Left ventricle myocardium inferior (tissue), 1 donor: ENCODE data around the gene RBM17. TPM values are rescaled to one million over a fixed set of nuclear protein-coding genes. Genes with fewer than 3 reads are reported as not detected.
A peak's percentile ranks its signal among the peaks of the same experiment; 100 is the strongest.

Experiments
- DNase-seq: peaks from one replicate; pipeline ENCODE4 v3.0.0-alpha.2; 2020
- H3K27ac ChIP-seq: fragments of 200-600 bp; replicated peaks from 2 replicates; pipeline ENCODE4 v1.8.0; 2021
- H3K27me3 ChIP-seq: fragments of 200-600 bp; 2 replicates; pipeline ENCODE4 v1.8.0; 2021; ENCODE audit warnings: low read depth
- H3K36me3 ChIP-seq: fragments of 200-600 bp; 2 replicates; pipeline ENCODE4 v1.8.0; 2021
- H3K4me1 ChIP-seq: fragments of 200-600 bp; 2 replicates; pipeline ENCODE4 v1.8.0; 2021
- H3K4me3 ChIP-seq: fragments of 200-600 bp; 2 replicates; pipeline ENCODE4 v1.8.0; 2021; ENCODE audit warnings: mild to moderate bottlenecking, moderate library complexity
- H3K9me3 ChIP-seq: fragments of 200-600 bp; replicated peaks from 2 replicates; pipeline ENCODE4 v1.8.0; 2021
- intact Hi-C: fragments of 100-400 bp; cut with micrococcal nuclease; formaldehyde crosslinking; loops from one replicate; pipeline ENCODE4 v1.11.0; 2022
- total RNA-seq: library from RNA; stranded (reverse); fragmentation: NEBNext Ultra II Directional; extraction: Animal tissue kit (Norgen Biotek cat#: 25700); gene quantifications from one replicate; pipeline ENCODE4 v1.2.1, GENCODE V29; 2021
- TF ChIP-seq, protein P1 (sequence below): fragments of 200-600 bp; IDR thresholded peaks from 2 replicates; pipeline ENCODE4 v1.8.0; 2021; ENCODE audit warnings: antibody characterized with exemption, mild to moderate bottlenecking, borderline replicate concordance
- donor health status: DM: no; HTN: yes; CAD: no; lungs with severe emphysema.

The RBM17 gene
- total RNA-seq, 1 donor from 2014 or later: 56.1 TPM

GRCh38 chr10:6071181-6072175 is 17.4 kb upstream of the RBM17 start:
- H3K4me3 ChIP-seq: no peak overlapping the region
- TF ChIP-seq, protein P1, sequence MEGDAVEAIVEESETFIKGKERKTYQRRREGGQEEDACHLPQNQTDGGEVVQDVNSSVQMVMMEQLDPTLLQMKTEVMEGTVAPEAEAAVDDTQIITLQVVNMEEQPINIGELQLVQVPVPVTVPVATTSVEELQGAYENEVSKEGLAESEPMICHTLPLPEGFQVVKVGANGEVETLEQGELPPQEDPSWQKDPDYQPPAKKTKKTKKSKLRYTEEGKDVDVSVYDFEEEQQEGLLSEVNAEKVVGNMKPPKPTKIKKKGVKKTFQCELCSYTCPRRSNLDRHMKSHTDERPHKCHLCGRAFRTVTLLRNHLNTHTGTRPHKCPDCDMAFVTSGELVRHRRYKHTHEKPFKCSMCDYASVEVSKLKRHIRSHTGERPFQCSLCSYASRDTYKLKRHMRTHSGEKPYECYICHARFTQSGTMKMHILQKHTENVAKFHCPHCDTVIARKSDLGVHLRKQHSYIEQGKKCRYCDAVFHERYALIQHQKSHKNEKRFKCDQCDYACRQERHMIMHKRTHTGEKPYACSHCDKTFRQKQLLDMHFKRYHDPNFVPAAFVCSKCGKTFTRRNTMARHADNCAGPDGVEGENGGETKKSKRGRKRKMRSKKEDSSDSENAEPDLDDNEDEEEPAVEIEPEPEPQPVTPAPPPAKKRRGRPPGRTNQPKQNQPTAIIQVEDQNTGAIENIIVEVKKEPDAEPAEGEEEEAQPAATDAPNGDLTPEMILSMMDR: no peak
- peak overlapping the region; percentile 79 for H3K27ac ChIP-seq
- H3K4me1 ChIP-seq: peaks cover 26% of the 10 kb centered on the region
- H3K9me3 ChIP-seq: no peaks in the 10 kb centered on the region
- no peak for DNase-seq
- intact Hi-C loops: no loop called here
- no peaks in the 10 kb centered on the region for H3K36me3 ChIP-seq
- no peaks in the 10 kb centered on the region for H3K27me3 ChIP-seq

DNA sequence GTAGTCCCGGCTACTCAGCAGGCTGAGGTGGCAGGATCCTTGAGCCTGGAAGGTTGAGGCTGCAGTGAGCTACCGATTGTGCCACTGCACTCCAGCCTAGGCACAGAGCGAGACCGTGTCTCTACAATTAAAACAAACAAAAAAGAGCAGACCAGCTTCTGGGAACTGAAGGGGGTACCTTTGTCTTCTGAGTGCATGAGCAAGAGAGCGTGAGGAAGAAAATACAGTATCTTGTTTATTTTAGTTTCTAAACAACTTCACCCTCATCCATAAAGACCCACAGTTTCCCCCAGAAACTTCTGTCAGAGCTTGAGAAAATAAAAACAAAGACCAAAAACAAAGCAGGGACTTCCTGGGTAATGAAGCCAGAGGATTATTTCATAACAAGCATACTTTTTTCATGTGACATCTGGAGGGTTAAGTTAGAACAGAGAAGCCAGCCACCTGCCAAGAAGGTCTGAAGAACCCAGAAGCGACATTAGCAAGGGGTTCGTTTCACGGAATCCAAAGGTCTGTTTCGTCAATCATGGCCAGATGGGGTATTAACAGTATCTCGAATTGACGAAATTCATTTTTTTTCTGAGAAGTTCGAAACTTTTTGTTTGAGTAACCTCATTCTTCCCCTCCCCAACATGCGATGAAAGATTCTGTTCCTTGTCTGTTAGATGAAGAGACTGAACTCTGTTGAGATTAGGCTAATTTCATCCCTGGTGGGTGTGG is 16.5 kb upstream of the RBM17 start:
- intact Hi-C loops: no loop called here

GRCh38 chr10:6074489-6075301 is 14.1 kb upstream of the RBM17 start:
- intact Hi-C loops: no loop called here

More for the DNA sequence above, 16.5 kb upstream of the RBM17 start:
- Histone ChIP-seq H3K36me3 (no peaks in the 10 kb centered on the region), H3K27me3 (peaks cover 4% of the 10 kb centered on the region), H3K27ac (peak overlapping the region; percentile 79), H3K4me3 (no peak overlapping the region), H3K9me3 (no peaks in the 10 kb centered on the region), H3K4me1 (peaks cover 22% of the 10 kb centered on the region)
- TF ChIP-seq, protein P1: no peak
- no peak for DNase-seq

GRCh38 chr10:6077071-6077675 is 11.7 kb upstream of the RBM17 start:
- Histone ChIP-seq H3K9me3 (no peaks in the 10 kb centered on the region), H3K27me3 (peaks cover 10% of the 10 kb centered on the region), H3K4me1 (peaks cover 3% of the 10 kb centered on the region), H3K36me3 (no peaks in the 10 kb centered on the region), H3K27ac (no peak overlapping the region), H3K4me3 (no peak overlapping the region)
- no peak for DNase-seq
- intact Hi-C loops: no loop called here
- TF ChIP-seq, protein P1: no peak

More at GRCh38 chr10:6074489-6075301, 14.1 kb upstream of the RBM17 start:
- Histone ChIP-seq H3K27ac (no peak overlapping the region), H3K27me3 (peaks cover 6% of the 10 kb centered on the region), H3K4me3 (no peak overlapping the region), H3K4me1 (peaks cover 19% of the 10 kb centered on the region), H3K36me3 (no peaks in the 10 kb centered on the region), H3K9me3 (no peaks in the 10 kb centered on the region)
- no peak for DNase-seq
- TF ChIP-seq, protein P1: no peak
